IPS DF 19.7 (cell line): ENCODE data around the gene SPIB.
"Not testable (repeated sequence)": the region's sequence is repeated elsewhere in the genome, so short reads cannot be mapped to it uniquely, and the experiment has no call there.

Experiments used
- DNase-seq: peaks from one replicate; pipeline ENCODE4 v3.0.0-alpha.2; 2013; ENCODE audit warnings: low read depth, low spot score

The SPIB gene

DNA sequence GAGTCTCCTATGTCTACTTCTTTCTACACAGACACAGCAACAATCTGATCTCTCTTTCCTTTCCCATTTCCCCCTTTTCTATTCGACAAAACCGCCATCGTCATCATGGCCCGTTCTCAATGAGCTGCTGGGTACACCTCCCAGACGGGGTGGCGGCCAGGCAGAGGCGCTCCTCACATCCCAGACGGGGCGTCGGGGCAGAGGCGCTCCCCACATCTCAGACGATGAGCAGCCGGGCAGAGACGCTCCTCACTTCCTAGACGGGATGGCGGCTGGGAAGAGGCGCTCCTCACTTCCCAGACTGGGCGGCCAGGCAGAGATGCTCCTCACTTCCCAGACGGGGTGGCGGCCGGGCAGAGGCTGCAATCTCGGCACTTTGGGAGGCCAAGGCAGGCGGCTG, 27.8 kb upstream of the SPIB start:
- not testable (repeated sequence) for DNase-seq

DNA sequence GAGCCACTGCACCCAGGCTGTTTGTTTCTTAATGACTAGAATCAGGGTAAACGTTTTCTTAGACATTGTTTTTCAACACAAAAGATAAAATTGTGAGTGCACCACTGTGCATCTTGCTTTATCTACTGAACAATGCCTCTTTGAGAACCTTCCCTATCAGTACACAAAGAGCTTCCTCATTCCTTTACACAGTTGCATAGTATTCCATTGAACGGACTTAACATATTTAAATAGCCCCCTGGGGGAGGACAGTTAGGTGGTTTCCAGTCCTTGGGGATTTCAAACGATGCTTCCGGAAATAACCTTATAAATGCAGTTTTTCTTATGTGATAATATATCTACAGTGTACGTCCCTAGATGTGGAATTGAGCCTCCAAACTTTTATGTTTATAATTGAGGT, 26.0 kb upstream of the SPIB start:
- DNase-seq, result no peak

DNA sequence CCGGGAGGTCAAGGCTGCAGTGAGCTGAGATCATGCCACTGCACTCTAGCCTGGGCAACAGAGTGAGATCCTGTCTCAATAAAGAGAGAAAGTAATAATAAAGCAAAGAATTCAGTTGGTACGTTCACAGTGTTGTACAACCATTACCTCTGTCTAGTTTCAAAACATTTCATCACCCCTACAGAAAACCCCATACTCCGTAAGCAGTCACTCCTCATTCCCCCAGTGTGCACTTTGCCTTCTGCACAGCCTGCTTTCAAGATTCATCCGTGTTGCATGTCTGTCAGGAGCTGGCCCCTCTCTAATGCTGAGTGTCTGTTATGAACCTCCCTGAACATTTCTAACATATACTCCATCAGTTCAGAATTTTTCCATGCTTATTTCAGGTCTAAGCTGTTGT, 25.1 kb upstream of the SPIB start:
- no peak for DNase-seq

DNA sequence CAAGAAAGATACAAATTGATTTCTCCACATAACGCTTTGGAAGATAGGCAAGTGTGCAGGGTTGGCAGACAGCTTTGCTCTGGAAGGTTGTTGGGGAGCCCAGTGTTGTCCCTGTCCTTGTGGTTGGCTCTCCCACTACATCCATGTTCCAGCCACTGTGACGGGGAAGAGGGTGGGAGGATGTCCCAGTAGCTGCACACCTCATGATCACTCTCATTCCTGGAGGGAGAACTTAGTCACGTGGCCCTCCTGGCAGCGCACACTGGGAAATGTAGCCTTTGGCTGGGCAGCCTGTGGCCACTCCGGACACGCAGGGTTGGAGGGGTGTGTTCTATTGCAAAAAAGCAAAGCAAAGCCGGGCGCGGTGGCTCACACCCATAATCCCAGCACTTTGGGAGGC, 24.7 kb upstream of the SPIB start:
- no peak for DNase-seq

DNA sequence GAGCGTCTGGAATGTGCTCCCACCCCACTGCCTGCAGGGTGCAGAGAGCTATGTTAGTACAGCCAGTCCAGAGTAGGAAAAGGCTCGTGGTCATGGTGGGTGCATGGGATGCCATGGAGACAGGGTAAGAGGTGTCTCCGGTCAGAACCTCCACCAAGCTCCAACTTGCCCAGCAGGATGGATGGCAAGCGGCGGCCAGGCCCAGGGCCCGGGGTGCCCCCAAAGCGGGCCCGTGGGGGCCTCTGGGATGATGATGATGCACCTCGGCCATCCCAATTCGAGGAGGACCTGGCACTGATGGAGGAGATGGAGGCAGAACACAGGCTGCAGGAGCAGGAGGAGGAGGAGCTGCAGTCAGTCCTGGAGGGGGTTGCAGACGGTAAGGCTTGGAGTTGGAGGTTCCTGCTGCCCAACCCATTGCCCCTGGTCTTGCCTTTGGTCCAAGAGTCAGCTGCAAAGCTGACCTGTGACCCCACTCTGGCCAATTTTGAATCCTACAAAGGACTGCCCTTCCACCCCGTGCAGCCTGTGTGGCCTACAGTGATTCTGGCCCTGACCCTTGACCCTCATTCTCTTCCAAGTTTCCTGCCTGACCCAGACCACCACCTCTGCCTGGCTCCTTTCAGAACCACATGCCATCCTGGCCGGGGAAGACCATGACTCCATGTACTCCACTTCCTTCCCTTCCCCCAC, 19.9 kb upstream of the SPIB start:
- no peak for DNase-seq

GRCh38 chr19:50399368-50399745, 19.4 kb upstream of the SPIB start:
- DNase-seq, result no peak

GRCh38 chr19:50401605-50402450, 16.9 kb upstream of the SPIB start:
- DNase-seq, result no peak

DNA sequence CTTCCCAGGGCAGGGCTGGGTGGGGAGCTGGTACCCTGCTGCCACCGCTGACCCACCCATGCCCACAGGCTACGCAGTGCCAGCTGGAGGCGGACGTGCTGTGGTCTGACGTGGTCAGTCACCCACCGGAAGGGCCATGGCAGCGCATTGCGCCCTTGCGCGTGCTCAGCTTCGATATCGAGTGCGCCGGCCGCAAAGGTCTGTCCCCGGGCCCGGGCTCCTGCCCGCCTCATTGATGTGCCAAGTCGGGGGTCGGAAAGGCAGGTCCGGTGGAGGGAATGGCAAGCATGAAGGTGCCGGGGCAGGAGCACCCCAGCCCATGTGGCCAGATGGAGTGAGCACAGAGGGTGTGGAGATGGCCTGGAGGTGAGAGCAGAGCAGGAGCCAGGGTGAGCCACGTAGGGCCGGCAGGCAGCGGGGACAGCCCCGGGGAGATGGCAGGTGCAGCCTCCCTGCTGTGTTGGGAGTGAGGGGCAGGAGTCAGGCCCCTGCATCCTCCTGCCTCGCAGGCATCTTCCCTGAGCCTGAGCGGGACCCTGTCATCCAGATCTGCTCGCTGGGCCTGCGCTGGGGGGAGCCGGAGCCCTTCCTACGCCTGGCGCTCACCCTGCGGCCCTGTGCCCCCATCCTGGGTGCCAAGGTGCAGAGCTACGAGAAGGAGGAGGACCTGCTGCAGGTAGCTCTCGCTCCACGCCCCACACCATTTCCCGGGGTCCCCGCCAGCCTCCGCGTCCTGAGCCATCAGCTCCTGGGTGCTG, 16.0 kb upstream of the SPIB start:
- no peak for DNase-seq

DNA sequence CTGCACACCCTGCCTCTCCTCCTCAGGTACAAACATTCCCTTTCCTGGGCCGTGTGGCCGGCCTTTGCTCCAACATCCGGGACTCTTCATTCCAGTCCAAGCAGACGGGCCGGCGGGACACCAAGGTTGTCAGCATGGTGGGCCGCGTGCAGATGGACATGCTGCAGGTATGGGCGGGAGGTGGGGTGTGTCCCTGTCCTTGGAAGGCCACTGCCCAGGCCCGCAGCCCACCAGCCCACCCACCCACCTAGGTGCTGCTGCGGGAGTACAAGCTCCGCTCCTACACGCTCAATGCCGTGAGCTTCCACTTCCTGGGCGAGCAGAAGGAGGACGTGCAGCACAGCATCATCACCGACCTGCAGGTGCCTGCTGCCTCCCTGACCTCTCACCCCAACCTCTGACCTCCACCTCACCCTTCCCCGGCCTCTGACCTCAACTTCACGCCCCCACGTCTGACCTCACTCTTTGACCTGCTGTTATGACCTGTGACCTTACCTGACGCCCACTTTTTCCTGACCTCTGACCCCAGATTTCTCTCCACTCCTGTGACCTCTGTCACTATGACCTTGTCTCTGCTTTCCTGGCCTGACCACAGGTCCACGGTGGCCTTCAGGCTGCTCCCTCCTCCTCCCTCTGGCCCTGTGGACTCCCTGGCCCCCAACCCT, 12.4 kb upstream of the SPIB start:
- no peak for DNase-seq

DNA sequence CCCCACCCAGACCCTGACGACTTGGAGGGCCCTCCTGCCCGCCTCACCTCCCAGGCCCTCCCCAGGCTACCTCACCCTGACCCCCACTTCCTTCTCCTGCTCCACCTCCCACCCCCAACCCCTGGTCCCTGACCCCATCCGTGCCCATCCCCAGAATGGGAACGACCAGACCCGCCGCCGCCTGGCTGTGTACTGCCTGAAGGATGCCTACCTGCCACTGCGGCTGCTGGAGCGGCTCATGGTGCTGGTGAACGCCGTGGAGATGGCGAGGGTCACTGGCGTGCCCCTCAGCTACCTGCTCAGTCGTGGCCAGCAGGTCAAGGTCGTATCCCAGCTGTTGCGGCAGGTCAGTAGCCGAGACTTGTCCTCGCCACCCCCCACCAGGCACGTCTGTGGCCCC, 11.9 kb upstream of the SPIB start:
- no peak for DNase-seq

- DNase-seq, result no peak
Observed at GRCh38 chr19:50409347-50409746, 9.4 kb upstream of the SPIB start.

DNA sequence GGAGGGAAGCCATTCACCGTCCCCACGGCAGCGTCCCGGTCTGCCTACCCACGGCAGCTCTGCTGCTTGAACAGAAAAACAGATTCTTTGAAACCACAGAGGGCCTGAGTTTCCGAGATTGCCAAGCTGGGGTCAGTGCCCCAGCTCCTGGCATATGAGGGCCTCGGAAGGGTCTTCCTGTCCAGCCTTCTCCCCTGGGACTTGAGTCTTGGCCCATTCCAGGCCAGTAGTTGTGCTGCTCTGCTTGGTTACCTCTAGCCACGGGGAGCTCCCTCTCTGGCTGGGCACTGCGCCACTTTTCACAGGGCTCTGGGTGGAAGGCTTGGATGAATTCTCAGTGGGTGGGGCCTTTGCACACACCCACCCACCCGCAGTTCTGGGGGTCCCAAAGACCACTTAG, 8.6 kb upstream of the SPIB start:
- no peak for DNase-seq

- DNase-seq, result no peak
Observed at GRCh38 chr19:50412419-50412818, 6.3 kb upstream of the SPIB start.

GRCh38 chr19:50413096-50413495, 5.6 kb upstream of the SPIB start:
- DNase-seq, result no peak

GRCh38 chr19:50413531-50413930, 5.2 kb upstream of the SPIB start:
- no peak for DNase-seq

DNA sequence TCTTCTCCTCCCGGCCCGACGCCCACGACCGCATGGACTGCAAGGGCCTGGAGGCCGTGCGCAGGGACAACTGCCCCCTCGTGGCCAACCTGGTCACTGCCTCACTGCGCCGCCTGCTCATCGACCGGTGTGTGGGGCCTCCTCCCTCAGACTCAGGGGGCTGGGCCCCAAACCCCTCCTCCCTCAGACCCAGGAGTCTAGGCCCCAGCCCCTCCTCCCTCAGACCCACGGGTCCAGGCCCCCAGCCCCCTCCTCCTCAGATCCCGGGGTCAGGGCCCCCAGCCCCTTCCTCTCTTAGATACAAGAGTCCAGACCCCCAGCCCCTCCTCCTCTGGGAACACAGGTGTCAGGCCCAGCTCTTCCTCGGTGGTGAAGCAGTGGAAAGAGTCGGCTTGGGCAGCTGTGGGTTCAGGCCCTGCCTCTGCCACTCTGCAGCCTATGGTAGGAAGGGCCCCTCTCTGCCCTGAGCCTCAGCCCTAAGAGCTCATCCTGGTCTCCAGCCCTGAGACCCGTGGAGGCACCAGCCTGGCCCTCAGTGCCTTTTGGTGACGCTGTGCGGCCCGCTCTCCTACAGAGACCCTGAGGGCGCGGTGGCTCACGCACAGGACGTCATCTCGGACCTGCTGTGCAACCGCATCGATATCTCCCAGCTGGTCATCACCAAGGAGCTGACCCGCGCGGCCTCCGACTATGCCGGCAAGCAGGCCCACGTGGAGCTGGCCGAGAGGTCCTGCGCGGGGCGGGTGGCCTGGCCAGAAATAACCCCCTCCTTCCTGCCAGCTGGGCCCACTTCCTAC, 3.7 kb upstream of the SPIB start:
- no peak for DNase-seq

DNA sequence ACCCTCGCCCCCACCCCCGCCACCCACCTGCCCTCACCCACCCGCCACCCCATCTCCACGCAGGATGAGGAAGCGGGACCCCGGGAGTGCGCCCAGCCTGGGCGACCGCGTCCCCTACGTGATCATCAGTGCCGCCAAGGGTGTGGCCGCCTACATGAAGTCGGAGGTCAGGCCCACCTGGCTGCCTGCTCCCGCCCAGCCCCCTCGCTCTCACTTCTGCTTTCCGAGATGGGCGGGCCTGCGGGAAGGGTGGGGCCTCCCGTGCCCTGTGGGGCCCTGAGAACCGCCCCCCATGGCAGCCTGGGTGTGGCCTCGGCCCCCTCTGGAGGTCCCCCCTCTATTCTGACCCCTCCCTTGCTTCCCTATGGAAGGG, 3.1 kb upstream of the SPIB start:
- no peak for DNase-seq

DNA sequence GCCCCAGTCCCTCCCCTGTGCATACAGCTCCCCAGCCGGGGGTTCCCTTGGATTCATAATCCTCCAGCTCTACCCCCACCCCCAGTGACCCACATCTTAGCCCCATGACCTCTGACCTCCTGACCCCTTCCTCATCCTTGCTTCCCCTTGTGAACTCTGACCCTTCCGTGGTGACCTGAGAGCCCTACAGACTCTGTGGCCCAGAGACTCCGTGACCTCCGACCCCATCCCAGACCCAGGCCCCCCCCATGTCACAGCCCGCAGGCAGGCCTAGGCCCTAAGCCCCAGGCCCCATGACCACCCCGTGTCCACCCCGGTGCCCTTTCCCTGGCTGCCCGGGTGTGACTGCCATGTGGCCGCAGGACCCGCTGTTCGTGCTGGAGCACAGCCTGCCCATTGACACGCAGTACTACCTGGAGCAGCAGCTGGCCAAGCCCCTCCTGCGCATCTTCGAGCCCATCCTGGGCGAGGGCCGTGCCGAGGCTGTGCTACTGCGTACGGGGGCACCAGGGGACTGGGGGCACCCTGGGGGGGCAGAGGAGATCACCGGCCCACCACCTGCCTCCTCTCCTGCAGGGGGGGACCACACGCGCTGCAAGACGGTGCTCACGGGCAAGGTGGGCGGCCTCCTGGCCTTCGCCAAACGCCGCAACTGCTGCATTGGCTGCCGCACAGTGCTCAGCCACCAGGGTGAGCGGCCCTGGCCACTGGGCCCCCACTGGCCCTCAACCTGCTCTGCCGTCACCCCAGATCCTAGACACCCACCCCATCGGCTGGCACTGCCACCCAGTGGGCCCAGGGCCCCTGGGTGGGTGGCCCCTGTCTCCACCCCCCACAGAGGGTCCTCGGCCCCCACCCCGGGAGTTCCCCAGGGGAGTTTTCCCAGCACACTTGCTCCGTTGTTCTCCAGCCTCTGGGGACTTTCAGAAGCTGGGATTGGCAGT, 2.4 kb upstream of the SPIB start:
- no peak for DNase-seq

GRCh38 chr19:50417111-50418081, 1.3 kb upstream of the SPIB start:
- DNase-seq, result no peak
